ENCODE results near the gene CDC42SE1.

Gene CDC42SE1

DNA sequence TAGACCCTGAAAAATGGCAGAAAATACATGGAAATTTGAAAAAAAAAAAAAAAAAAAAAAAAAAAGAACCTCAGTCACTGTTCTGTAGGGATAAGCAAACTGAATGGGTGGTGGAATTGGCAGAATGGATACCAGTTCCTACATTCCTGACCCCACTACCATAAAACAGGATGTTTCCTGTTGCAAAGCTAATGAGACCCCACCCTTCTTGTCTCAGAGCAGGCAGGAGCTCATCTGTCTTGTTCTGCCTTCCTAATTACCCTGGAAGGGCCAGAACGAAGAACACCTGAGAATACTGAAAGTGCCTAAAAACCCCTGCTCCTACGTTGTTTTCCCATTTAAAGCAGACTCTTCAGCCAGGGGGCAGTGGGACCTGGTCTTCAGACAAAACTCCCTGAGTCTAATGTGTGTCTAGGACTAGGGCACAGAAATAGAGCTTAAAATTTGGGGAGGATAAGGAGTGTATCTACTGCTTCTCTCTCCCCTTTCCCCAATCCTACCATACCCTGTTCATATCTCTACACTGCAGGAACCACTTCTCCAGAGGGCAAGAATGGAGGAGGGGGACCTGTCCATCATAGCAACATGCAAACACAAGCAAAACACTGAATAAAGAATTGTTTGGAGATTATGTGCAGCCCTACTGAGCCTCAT is 7.9 kb downstream of the CDC42SE1 start:
- no peak for DNase-seq (ENCODE audit: low read depth)

DNA sequence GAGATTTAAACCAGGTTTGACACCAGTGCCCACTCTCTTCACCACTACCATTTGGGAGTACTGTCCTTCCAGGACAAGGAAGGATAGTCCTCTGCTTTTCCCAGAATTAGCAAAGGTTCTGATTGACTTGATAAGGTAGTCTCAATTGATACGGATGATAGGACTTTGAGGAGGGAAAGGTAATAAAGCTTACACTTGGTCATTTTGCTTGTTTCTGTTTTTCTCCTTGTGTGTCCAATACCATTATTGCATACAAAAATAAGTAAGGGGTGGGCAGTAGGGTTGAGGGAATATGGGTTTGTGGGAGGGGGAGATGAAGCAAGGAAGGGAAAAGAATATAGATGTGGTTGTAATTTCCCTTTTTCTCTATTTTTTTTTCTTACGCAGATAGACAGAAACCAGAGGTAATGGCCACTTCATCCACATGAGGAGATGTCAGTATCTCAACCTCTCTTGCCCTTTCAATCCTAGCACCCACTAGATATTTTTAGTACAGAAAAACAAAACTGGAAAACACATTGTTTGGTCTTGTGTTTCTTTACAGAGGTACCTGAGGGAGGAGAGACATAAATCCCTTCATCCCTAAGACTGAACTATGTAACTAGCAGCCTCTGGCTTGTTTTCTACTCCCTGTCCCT is 9.3 kb downstream of the CDC42SE1 start:
- DNase-seq (ENCODE audit: low read depth), result no peak

DNA sequence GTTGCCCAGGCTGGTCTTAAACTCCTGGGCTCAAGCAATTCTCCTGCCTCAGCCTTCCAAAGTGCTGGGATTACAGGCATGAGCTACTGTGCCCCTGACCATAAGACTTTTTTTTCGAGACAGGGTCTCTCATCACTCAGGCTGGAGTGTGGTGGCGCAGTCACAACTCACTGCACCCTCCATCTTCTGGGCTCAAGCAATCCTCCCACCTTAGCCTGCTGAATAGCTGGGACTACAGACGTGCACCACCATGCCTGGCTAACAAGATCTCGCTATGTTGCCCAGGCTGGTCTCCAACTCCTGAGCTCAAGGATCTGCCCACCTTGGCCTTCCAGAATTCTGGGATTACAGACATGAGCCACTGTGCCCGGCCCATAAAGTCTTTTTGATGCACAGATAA is 10.0 kb downstream of the CDC42SE1 start:
- DNase-seq (ENCODE audit: low read depth), result no peak

DNA sequence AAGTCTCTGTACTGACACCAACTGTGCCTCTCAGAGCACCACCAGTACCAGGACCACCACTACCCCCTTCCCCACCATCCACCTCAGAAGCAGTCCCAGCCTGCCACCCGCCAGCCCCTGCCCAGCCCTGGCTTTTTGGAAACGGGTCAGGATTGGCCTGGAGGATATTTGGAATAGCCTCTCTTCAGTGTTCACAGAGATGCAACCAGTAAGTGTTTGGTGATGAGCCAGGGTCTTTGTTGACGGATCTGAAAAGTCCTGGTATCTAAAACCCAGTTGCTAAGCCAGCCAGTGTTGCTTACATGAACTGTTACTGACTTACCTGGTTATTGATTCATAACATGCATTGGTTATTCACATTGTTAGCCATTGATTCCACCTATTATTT is 10.8 kb downstream of the CDC42SE1 start:
- DNase-seq (ENCODE audit: low read depth), result no peak

DNA sequence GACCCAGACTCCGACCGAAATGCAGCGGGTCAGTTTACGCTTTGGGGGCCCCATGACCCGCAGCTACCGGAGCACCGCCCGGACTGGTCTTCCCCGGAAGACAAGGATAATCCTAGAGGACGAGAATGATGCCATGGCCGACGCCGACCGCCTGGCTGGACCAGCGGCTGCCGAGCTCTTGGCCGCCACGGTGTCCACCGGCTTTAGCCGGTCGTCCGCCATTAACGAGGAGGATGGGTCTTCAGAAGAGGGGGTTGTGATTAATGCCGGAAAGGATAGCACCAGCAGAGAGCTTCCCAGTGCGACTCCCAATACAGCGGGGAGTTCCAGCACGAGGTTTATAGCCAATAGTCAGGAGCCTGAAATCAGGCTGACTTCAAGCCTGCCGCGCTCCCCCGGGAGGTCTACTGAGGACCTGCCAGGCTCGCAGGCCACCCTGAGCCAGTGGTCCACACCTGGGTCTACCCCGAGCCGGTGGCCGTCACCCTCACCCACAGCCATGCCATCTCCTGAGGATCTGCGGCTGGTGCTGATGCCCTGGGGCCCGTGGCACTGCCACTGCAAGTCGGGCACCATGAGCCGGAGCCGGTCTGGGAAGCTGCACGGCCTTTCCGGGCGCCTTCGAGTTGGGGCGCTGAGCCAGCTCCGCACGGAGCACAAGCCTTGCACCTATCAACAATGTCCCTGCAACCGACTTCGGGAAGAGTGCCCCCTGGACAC is 11.3 kb downstream of the CDC42SE1 start:
- DNase-seq (ENCODE audit: low read depth), result no peak

DNA sequence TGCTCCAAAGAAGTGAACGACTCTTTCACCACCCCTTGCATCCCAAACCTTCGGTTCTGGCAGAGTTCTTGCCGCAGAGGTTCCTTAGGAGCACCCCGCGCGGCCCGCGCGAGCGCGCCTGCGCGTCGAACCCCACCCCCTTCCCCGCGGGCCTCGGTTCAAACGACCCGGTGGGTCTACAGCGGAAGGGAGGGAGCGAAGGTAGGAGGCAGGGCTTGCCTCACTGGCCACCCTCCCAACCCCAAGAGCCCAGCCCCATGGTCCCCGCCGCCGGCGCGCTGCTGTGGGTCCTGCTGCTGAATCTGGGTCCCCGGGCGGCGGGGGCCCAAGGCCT is 11.9 kb downstream of the CDC42SE1 start, which contains the start of gene C1orf56:
C1orf56 (plus strand) TSS at position 161 of the 334 bp plus-strand sequence; CDS start at position 258, 97 bp downstream.
- DNase-seq (ENCODE audit: low read depth), result no peak

DNA sequence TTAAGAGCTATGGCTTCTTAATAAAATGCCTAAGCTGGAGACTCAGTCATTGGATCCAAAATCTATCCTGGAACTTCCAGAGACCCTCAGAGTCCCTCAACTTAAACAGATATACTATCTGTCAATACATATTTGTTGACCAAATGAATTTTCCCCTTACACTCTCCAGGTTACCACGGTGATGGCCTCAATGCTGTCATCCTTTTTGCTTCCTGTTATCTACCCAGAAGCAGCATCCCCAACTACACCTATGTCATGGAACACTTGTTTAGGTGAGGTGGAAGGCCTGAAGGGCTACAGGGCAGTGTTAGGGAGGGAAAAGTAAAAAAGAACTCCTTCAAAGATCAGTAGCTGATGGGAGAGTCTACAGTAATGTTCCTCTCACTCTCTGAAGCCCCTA is 16.3 kb downstream of the CDC42SE1 start:
- DNase-seq (ENCODE audit: low read depth), result no peak

DNA sequence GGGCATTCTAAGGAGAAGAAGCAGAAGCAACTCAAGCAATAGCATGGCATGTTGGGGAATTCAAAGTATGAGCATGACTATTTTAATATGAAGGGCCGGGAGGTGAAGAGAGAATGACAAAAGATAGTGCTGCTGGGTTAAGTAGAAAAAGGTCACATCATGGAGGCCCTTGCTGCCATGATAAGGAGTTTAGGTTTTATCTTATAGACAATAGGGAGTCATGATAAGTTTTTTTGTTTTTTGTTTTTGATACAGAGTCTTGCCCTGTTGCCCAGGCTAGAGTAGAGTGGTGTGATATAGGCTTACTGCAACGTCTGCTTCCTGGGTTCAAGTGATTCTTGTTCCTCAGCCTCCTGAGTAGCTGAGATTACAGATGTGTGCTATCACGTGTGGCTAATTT is 19.9 kb downstream of the CDC42SE1 start:
- DNase-seq (ENCODE audit: low read depth), result no peak

DNA sequence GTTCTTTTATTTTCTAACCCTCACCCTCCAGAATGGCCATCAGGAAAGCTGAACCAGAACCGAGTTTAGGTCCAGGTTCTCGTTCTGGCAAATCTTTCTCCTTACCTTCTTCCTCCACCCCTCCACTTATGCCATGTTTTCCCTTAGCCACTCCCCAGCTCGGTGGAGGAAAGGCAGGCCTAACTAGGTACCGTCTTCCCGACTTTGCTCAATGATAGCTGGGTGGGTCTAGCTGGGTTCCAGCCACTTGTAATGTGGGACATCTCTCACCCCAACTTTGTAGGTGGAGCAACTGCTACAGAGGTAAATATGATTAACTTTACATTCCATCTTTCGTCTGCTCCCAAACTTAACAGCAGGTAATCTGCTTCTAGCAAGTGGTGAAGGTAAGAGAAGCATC is 22.4 kb downstream of the CDC42SE1 start:
- no peak for DNase-seq (ENCODE audit: low read depth)

DNA sequence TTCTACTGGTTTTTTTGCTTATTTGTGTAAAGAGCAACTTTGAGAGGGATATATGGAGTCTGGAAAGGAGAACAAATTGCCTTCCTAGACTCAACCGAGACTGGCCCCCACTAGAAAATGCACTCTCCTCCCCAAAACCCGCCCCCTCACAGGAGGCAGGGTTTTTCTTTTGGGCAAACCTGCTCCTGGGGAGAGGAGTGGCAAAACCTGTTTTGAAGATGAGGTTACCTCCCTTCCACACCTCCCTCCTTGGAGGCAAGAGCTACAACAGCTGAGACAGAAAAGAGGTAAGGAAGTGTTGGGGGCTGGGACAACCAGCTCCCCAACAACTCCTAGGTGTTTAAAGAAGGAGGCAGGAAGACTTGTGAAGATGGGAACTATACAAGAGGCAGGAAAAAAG is 23.1 kb downstream of the CDC42SE1 start, which contains the start of gene BNIPL:
BNIPL (plus strand) TSS at position 231 of the 400 bp plus-strand sequence; CDS start at position 371, 140 bp downstream.
- DNase-seq (ENCODE audit: low read depth), result no peak

DNA sequence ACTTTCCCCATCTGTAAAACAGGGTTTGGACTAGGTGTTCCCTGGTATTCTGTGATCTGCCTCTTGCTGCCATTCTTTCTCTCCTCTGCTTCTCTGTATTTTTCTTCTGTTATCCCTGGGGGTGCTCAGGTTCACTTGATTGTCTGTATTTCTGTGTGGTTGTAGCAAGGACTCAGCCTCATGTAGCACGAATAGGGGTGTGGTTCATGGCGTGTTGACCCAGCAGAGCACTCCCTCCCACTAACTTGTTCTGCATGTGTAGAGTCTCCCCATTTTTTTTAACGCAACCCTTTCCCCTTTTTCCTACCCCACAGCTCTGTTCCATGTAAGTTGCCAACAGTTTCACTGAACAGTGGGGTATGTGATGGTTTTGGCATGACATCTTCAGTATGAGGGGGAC is 24.3 kb downstream of the CDC42SE1 start:
- no peak for DNase-seq (ENCODE audit: low read depth)

DNA sequence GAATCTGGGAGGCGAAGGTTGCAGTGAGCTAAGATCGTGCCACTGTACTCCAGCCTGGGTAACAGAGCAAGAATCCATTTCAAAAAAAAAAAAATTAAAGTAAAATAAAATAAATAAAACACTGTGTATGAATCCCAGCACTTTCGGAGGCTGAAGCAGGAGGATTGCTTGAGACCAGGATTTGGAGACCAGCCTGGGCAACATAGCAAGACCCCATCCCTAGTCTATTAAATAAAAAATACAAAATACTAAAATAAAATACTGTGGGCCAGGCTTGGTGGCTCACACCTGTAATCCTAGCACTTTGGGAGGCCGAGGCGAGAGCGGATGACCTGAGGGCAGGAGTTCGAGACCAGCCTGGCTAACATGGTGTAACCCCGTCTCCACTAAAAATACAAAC is 27.3 kb downstream of the CDC42SE1 start:
- DNase-seq (ENCODE audit: low read depth), result no peak

DNA sequence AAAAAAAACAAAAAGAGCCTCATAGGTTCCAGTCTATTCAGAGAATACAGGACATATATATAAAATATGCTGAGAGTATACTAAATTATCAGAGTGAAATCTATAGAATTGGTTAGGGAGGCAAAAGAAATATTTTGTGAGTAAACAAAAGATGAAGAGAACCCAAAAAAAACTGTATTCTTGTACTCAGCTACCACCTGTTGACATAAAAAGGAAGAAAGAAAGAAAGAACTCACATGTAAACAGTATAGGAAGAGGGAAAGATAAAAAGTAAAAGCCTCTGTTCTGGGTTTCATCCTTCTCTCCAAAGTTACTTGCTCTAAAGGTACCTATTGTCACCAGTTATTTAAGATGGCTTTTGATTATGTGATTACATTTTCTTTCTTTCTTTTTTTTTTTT is 33.0 kb downstream of the CDC42SE1 start:
- DNase-seq (ENCODE audit: low read depth), result no peak

DNA sequence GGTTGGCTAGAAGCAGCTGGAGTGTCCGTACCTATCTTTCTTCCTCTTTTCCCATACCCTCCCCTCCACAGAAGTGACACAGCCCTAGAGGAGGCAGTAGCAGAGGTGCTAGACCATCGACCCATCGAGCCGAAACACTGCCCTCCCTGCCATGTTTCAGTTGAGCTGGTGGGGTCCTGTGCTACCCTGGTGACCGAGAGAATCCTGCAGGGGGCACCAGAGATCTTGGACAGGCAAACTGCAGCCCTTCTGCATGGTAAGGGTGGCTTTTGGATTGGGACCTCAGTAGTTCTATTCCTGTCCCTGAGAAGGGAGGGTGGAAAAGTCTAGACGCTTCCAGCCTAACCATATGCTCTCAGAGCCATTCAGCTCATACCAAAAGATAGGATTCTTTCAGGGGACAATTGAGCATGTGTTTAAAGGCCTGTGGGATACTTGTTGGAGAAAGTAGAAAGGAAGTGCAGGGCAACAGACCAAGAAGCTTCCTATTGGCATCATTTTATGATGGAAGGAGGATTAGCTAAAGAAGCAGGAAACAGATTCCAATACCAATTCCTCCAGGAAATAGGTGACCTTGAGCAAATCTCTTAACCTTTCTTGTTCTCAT is 34.8 kb downstream of the CDC42SE1 start:
- DNase-seq (ENCODE audit: low read depth), result no peak

DNA sequence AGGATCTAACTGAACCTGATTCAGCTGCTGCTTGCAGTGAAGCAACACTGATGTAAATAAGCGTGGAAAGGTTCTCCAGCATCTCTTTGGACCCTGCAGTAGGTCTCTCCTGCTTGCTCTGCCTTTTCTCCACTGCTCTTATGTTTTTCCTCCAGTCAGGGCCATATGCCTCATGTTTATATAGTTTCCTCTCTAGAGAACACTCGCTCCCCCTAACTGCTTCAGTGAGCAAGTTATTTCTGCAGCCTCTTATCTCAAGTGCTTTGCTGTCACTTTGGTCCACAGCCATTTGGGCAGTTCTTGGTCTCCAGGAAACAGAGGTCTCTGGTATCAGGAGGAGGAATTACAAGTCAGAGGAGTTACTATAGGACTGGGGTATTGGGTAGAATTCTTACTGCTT is 45.9 kb downstream of the CDC42SE1 start:
- DNase-seq (ENCODE audit: low read depth), result peak; percentile 24

DNA sequence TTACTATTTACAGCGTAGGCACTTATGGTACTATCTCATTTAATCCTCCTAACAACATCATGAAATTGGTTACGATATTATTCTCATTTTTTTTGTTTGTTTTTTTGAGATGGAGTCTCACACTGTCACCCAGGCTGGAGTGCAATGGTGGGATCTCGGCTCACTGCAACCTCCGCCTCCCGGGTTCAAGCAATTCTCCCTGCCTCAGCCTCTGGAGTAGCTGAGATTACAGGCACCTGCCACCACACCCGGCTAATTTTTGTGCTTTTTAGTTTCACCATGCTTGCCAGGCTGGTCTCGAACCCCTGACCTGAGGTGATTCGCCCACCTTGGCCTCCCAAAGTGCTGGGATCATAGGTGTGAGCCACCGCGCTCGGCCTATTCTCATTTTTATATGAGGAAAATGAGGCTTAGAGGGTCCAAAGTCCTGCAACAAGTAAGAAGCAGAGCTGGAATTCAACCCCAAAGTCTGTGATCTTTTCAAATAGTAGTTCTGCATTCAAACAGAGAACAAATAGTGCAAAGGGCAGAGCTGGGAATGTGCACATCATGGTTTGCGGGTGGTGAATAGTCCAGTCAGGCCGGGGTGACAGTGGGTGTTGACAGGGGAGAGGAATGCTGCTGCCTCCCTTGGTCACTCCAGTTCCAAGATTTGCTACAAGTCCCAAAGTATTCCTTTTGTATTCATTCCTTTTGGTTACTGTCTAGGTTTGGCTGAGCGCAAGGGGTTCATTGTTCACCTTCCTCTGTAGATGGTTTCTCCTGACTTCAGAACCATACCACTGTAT is 46.5 kb downstream of the CDC42SE1 start:
- DNase-seq (ENCODE audit: low read depth), result no peak

DNA sequence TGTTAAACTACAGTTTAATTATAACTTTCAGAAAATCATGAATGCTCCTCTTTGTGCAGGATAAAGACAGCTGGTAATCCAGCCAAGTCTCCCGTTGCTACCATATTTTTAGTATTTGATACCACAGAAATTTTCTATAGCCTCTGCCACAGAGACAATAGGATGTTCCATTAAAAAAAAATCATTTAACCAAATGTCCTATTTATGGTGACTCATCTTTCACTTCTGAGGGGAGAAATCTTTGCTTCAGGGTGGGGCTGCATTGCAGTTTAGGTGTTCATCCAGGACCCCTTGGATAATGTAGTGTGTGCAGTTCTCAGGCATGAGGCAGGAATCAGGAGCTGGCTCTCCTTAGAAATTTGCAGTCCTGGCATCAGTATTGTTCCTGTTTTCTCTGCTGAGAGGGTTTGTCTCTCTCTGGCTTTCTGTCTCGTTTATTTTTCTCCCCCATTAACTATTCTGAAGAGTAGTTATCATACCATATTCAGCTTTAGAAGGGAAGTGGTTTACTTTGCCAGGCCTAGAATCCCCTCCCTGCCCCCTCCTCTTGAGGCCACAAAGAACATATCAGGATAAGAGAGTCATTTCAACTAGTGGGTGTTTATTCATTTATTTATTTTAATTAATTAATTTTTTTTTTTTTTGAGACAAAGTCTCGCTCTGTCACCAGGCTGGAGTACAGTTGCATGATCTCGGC is 48.1 kb downstream of the CDC42SE1 start:
- no peak for DNase-seq (ENCODE audit: low read depth)

DNA sequence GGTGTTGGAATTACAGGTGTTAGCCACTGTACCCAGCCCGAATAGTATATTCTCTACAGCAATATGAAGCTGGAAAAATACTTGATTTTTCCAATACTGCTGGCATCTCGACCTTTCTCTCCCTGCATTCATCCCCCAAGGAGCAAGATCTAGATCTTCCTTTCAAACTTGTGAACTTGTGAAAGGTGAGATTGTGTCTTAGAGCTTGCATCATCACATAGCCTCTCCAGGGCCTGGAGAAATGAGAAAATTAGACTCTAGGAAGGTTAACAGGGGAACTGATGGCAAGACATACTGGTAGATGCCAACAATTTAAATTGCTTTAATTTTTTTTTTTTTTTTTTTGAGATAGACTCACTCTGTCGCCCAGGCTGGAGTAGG is 49.1 kb downstream of the CDC42SE1 start:
- no peak for DNase-seq (ENCODE audit: low read depth)

DNA sequence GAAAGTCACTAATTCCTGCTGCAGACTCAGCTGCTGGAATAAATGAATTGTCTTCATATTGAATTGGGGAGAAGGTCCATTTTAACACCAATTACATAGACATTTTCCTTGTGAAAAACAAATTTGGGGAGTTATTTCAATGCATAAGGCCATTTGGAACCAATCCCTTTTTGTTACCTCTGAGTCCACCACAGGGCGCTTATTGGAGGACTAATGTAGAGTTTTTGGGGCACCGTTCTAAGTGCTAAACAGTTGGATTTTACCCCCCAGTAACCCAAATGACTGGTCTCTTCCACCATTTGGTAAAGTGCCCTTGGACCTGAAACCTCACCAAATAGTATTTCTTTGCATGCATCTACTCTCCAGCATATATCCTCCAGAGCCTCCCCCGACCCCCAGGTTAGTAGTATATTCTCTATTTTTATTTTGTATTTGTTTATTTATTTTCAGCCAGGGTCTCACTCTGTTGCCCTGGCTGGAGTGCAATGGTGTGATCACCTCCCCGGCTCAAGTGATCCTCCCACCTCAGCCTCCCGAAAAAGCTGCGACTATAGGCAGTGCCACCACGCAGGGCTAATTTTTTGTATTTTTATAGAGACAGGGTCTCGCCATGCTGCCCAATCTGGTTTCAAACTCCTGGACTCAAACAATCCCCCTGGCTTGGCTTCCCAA is 49.6 kb downstream of the CDC42SE1 start:
- DNase-seq (ENCODE audit: low read depth), result no peak

DNA sequence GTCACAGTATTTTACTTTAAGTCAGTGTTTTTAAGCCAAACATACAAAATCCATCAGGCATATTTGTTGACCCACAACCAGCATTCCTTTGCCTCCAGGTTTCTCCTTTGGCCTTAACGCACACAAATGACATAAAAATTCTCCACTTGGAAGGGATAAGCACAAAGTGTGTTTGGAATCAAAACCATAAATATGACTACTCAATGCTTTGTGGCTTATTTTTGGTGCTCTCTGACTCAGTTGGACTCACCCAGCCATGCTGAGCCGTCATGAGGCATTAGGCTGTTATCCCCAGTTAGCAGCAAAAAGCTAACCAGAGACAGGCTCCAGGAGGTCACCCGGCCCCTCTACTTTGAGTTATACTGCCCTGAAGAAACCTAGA is 50.2 kb downstream of the CDC42SE1 start:
- no peak for DNase-seq (ENCODE audit: low read depth)

Data from CMK (cell line).